GM21447 (cell line): ENCODE results near the gene NWD2.

Source experiments
- ATAC-seq: cut with Tn5 transposase; IDR thresholded peaks from one replicate; pipeline ENCODE4 v1.9.1; 2021; ENCODE audit not compliant: unreplicated experiment

NWD2 gene

GRCh38 chr4:37437163-37437562 lies 192.6 kb downstream of the NWD2 start:
- no peak for ATAC-seq

- ATAC-seq, result no peak
Measured at GRCh38 chr4:37438564-37439279, 194.2 kb downstream of the NWD2 start.

GRCh38 chr4:37439809-37440474 lies 195.4 kb downstream of the NWD2 start:
- no peak for ATAC-seq

GRCh38 chr4:37440501-37440900 lies 196.0 kb downstream of the NWD2 start:
- no peak for ATAC-seq

- ATAC-seq, result no peak
Measured at GRCh38 chr4:37441231-37442061, 196.9 kb downstream of the NWD2 start.

- no peak for ATAC-seq
Measured at GRCh38 chr4:37442062-37442323, 197.4 kb downstream of the NWD2 start.

- no peak for ATAC-seq
Measured at GRCh38 chr4:37443137-37443536, 198.6 kb downstream of the NWD2 start.

GRCh38 chr4:37445023-37445422 lies 200.5 kb downstream of the NWD2 start:
- ATAC-seq, result no peak

GRCh38 chr4:37446016-37446415 lies 201.5 kb downstream of the NWD2 start:
- no peak for ATAC-seq

- ATAC-seq, result no peak
Measured at GRCh38 chr4:37447886-37448285, 203.3 kb downstream of the NWD2 start.

GRCh38 chr4:37450309-37450708 lies 205.8 kb downstream of the NWD2 start:
- ATAC-seq, result no peak

- no peak for ATAC-seq
Measured at GRCh38 chr4:37450911-37451310, 206.4 kb downstream of the NWD2 start.

GRCh38 chr4:37451656-37452055 lies 207.1 kb downstream of the NWD2 start:
- ATAC-seq, result no peak

- peak; percentile 73 for ATAC-seq
Measured at GRCh38 chr4:37452952-37453280, 208.4 kb downstream of the NWD2 start.

- peak; percentile 64 for ATAC-seq
Measured at GRCh38 chr4:37453281-37453998, 208.9 kb downstream of the NWD2 start.

- no peak for ATAC-seq
Measured at GRCh38 chr4:37453999-37454800, 209.7 kb downstream of the NWD2 start.

- ATAC-seq, result no peak
Measured at GRCh38 chr4:37455301-37456131, 211.0 kb downstream of the NWD2 start.

GRCh38 chr4:37461801-37462200 lies 217.3 kb downstream of the NWD2 start:
- no peak for ATAC-seq

GRCh38 chr4:37463033-37463856 lies 218.7 kb downstream of the NWD2 start:
- ATAC-seq, result no peak
